ENCODE measurements around the gene ZNF764.

ZNF764 gene

DNA sequence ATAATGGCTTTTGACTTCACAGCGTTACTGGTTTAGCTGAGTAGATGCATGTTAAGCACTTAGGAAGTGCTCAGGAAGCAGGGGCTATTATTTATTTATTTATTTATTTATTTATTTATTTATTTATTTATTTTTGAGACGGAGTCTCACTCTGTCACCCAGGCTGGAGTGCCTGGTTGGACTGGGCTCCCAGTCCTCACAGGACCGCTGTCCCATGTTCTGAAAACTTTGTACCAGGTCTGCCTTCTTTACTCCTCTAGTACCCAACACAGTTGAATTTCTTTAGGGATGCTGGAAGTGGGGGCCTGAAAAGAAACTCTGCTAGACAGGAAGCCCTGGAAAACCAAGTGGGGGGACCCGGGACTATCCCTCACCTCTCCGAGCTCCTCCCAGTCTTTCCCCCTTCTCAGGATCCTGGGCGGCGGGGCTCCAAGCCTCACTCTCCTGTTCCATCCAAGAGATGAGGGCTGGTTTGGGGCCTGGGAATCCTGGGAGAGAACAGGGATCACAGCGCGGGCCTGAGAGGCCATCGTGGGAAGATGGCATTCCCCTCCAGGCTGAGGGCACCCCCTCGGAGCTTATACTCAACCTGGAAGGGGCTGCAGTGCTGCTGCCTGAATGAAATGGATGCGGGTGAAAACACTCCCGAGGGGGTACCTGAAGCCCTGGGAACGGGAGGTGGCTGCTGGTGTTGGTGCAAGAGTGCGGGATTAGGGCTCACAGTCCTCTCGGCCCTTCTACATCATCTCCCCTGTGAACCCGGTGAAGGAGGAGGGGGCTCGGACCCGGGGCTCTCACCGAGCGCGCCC, 12.7 kb upstream of the ZNF764 start:
- DNase-seq (ENCODE audit: low spot score) = no peak

DNA sequence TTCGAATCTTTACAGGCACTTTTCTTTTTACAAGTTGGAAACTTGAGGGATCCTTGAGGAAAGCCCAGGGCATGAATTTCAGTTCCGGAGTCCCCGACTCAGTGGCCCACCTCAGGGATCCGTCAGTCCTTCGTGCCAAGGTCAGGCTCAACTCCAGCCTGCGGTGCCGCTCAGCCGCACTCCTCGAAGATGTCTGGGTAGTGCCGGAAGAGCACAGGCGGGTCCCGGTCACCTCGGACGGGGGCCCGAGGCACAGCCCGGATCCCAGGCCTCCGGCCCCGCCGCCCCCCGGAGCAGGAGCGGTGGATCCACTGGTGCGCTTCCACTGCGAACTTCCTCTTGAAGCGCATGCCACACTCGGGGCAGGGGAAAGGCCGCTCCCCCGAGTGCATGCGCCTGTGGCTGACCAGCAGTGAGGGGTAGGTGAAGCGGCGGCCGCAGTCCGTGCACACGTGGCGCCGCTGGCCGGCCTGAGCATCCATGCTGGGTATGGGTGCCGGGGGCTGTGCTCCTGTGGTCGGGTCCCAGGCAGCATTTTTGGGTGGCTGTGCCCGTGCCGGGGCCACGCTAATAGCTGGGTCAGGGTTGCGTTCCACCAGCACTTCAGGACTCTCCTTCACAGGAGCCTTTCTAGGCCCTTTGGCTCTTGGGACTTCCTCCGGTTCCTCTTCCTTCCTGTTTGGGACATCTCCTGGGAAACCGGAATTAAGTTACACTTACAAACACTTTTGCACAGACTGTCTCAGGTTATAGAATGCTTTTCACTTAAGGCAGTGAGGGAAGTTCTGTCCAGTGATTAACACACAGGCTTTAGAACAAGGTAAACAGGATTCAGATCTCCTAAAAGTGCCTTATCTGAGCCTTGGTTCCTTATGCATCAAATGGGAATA, 11.8 kb upstream of the ZNF764 start:
- no peak for DNase-seq (ENCODE audit: low spot score)

- DNase-seq (ENCODE audit: low spot score) = no peak
Measured at GRCh38 chr16:30569281-30569680, 11.1 kb upstream of the ZNF764 start.

GRCh38 chr16:30567991-30568638, 9.9 kb upstream of the ZNF764 start:
- DNase-seq (ENCODE audit: low spot score) = no peak

DNA sequence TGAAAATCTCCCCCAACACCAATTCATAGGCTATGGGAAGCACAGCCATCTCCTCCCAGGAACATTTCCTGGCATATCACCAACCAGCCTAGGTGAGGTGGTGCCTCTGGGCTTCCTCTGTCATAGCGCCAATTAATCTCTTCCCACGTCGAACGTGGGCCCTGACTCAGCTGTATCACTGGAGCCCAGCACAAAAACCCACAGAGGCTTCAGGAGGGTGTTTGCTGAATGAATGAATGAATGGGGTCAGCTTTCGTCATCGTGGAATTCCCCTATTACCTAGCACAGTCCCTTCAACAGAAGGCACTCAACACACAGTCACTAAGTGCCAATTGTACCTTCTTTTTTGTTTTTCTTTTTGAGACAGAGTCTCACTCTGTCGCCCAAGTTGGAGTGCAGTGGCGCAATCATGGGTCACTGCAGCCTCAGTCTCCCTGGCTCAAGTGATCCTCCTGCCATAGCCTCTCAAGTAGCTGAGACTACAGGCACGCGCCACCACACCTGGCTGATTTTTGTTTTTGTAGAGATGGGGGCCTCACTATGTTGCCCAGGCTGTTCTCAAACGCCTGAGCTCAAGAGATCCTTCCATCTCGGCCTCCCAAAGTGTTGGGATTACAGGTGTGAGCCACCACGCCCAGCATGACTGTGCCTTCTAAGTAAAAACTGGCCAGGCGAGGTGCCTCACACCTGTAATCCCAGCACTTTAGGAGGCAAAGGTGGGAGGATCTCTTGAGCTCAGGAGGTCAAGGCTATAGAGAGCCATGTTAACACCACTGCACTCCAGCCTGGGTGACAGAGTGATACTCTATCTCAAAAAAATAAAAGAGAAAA, 9.2 kb upstream of the ZNF764 start:
- DNase-seq (ENCODE audit: low spot score) = no peak

GRCh38 chr16:30566531-30566930, 8.4 kb upstream of the ZNF764 start:
- no peak for DNase-seq (ENCODE audit: low spot score)

GRCh38 chr16:30565984-30566383, 7.8 kb upstream of the ZNF764 start:
- no peak for DNase-seq (ENCODE audit: low spot score)

- no peak for DNase-seq (ENCODE audit: low spot score)
Measured at GRCh38 chr16:30565526-30565925, 7.4 kb upstream of the ZNF764 start.

GRCh38 chr16:30562021-30562420, 3.8 kb upstream of the ZNF764 start:
- no peak for DNase-seq (ENCODE audit: low spot score)

GRCh38 chr16:30561089-30561816, 3.1 kb upstream of the ZNF764 start:
- DNase-seq (ENCODE audit: low spot score) = no peak

DNA sequence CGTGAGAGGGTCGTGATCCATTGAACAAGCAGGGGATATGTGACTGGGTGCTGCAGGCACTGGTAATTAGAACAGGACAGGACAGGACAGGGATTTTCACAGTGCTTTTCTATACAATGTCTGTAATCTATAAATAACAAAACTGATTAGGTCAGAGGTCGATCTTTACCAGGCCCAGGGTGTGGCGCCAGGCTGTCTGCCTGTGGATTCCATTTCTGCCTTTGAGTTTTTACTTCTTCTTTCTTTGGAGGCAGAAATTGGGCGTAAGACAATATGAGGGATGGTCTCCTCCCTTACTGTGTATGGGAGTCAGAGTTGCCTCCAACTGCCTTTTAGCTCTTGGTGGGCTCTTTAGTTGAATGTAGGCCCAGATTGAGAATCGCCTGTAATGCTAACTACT, 1.5 kb upstream of the ZNF764 start:
- no peak for DNase-seq (ENCODE audit: low spot score)

- no peak for DNase-seq (ENCODE audit: low spot score)
Measured at GRCh38 chr16:30558789-30559377, 709 bp upstream of the ZNF764 start.

DNA sequence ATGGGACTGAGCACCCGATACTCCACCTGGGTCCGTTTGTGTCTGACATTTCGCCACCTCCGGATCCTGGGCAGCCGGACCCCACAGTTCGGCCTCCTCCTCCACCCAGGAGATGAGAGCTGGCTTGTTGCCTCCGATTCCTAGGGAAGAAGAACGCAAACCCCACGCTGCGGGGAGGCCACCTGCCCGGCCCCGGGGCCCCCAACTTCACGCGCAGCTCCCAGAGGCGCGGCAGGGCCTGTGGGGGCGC, 542 bp downstream of the ZNF764 start:
- DNase-seq (ENCODE audit: low spot score) = no peak

DNA sequence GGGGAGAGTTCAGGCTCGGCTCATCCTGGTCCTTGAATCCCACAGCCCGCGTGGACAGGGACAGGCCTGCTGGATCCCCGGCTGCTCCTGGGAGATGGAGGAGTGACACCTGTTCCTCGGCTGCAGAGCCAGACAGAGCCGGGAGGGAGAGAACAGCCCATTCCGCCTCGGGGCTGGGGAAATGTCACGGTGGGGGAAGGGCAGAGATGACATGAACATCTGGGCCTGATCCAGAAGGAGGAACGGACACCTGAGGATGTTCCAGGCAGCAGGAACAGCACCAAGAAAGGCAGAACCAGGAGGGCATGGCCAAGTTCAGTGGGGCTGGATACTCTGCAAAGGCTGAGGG, 2.1 kb downstream of the ZNF764 start:
- no peak for DNase-seq (ENCODE audit: low spot score)

DNA sequence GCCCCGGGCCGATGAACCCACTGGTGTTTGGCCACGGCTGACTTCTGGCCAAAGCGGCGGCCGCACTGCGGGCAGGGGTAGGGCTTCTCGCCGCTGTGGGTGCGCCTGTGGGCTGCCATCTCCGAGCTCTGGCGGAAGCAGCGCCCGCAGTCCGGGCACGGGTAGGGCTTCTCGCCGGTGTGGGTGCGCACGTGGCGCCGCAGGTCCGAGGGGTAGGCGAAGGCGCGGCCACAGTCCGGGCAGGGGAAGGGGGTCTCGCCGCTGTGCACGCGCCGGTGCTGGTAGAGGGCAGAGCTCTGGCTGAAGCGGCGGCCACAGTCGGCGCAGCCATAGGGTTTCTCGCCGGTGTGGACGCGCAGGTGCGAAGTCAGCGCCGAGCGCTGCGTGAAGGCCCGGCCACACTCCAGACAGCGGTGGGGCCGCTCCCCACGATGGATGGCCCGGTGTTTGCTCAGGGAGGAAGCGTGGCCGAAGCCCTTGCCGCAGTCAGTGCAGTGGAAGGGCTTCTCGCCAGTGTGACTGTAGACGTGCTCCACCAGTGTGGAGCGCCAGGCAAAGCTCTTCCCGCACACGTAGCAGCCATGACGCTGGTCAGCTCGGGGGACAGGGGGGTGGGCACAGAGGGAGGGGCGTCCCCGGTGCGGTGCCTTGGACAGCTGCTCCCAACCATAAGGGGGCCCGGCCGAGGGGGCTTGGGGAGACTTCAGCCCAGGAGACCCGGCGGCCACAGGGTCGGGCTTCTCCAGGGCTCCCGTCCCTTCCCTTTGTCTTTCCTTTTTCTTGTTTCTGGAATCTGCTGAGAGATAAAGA, 2.7 kb downstream of the ZNF764 start:
- DNase-seq (ENCODE audit: low spot score) = no peak

DNA sequence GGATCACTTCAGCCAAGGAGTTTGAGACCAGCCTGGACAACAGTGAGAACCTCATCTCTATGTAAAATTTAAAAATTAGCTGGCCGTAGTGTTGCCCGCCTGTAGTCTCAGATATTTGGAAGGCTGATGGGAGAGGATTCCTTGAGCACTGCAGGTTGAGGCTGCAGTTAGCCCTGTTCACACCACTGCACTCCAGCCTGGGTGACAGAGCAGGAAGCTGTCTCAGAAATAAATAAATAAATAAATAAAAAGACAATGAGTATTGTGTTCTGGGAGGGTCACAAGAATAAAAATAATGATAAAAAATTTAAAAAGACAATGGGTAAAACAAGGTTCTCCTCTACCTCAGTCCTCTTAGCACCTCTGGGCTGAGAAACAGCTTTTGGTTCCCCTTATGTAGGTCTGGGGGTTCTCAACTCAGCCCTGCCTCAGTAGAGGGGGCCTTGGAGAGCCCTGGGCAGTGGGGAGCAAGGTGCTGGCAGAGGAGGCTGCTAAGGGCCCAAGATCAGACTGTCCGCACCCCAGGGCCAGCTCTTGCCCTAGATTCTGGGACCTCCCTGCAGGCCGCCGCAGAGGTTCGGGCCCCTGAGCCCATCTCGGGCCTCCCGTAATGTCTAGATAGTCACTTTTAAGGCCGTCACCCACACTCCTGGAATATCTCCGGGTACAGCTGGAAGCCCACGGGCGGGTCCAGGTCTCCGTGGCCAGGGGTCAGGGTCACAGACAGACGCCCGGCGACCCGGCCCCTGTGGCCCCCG, 3.4 kb downstream of the ZNF764 start:
- no peak for DNase-seq (ENCODE audit: low spot score)

GRCh38 chr16:30553393-30553899, 4.7 kb downstream of the ZNF764 start:
- DNase-seq (ENCODE audit: low spot score) = no peak

DNA sequence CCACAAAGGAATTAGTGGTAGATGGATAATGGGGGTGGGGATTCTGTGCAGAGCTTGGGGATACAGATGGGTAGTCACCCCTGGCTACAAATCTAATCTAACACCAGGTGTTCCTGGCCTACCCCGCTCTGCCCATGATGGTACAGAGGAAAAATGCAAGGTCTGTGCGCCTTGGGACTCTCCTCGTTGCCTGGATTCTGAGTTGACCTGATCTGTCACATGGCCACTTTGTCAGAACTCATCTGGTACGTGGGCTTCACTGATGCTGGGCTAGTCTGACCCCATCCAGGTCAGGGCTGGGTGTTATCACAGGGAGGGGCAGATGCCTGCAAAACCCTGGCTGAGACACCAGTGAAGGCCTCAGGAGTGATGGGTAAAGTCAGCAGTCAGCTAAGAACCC, 5.2 kb downstream of the ZNF764 start:
- no peak for DNase-seq (ENCODE audit: low spot score)

- DNase-seq (ENCODE audit: low spot score) = no peak
Measured at GRCh38 chr16:30551781-30552180, 6.4 kb downstream of the ZNF764 start.
